H9 (cell line): ENCODE data around the gene SLC5A12. TPM values are rescaled to one million over a fixed set of nuclear protein-coding genes. Genes with fewer than 3 reads are reported as not detected.

Experiments
- DNase-seq: peaks from one replicate; pipeline ENCODE4 v3.0.0-alpha.2; 2017
- H2AFZ ChIP-seq: one replicate; pipeline ENCODE4 v1.6.1; 2013; ENCODE audit warnings: mild to moderate bottlenecking, low read length, control low read depth, moderate library complexity
- H2AK5ac ChIP-seq: 2 replicates; pipeline ENCODE4 v1.6.1; 2013; ENCODE audit warnings: low read length, control low read depth, mixed read lengths; ENCODE audit not compliant: insufficient read length
- H2BK120ac ChIP-seq: one replicate; pipeline ENCODE4 v1.6.1; 2013; ENCODE audit warnings: low read depth, mild to moderate bottlenecking, low read length, control low read depth, inconsistent platforms; ENCODE audit not compliant: poor library complexity, severe bottlenecking
- H2BK12ac ChIP-seq: 2 replicates; pipeline ENCODE4 v1.6.1; 2013; ENCODE audit warnings: low read length, control low read depth, mixed read lengths, low read depth; ENCODE audit not compliant: insufficient read length
- H2BK15ac ChIP-seq: 2 replicates; pipeline ENCODE4 v1.6.1; 2013; ENCODE audit warnings: low read depth, low read length, control low read depth
- H2BK20ac ChIP-seq: one replicate; pipeline ENCODE4 v1.6.1; 2013; ENCODE audit warnings: low read depth, mild to moderate bottlenecking, low read length, control low read depth, inconsistent platforms; ENCODE audit not compliant: poor library complexity, severe bottlenecking
- H2BK5ac ChIP-seq: 2 replicates; pipeline ENCODE4 v1.6.1; 2013; ENCODE audit warnings: low read length, control low read depth, mixed read lengths; ENCODE audit not compliant: insufficient read length
- H3K14ac ChIP-seq: 2 replicates; pipeline ENCODE4 v1.6.1; 2013; ENCODE audit warnings: low read length, control low read depth; ENCODE audit not compliant: insufficient read depth
- H3K18ac ChIP-seq: 2 replicates; pipeline ENCODE4 v1.6.1; 2013; ENCODE audit warnings: low read depth, mild to moderate bottlenecking, mixed read lengths, low read length, control low read depth; ENCODE audit not compliant: insufficient read length
- H3K23ac ChIP-seq: 2 replicates; pipeline ENCODE4 v1.6.1; 2013; ENCODE audit warnings: low read length, control low read depth, mixed read lengths, low read depth; ENCODE audit not compliant: insufficient read length
- H3K23me2 ChIP-seq: 2 replicates; pipeline ENCODE4 v1.6.1; 2013; ENCODE audit warnings: low read depth, mild to moderate bottlenecking, mixed read lengths, low read length, control low read depth; ENCODE audit not compliant: insufficient read length, poor library complexity, severe bottlenecking
- H3K27ac ChIP-seq: 2 replicates; pipeline ENCODE4 v1.5.1; 2013; ENCODE audit warnings: low read length, control low read depth, mixed read lengths, low read depth; ENCODE audit not compliant: insufficient read length
- H3K27me3 ChIP-seq: 2 replicates; pipeline ENCODE4 v1.6.1; 2013; ENCODE audit warnings: low read length, control low read depth, inconsistent platforms; ENCODE audit not compliant: insufficient read depth
- H3K4ac ChIP-seq: 2 replicates; pipeline ENCODE4 v1.6.1; 2013; ENCODE audit warnings: low read depth, mild to moderate bottlenecking, control low read depth, inconsistent platforms, low read length, moderate library complexity
- H3K4me1 ChIP-seq: 2 replicates; pipeline ENCODE4 v1.6.1; 2013; ENCODE audit warnings: low read length, control low read depth, inconsistent platforms; ENCODE audit not compliant: insufficient read depth
- H3K4me2 ChIP-seq: 2 replicates; pipeline ENCODE4 v1.6.1; 2013; ENCODE audit warnings: low read length, control low read depth, mixed read lengths; ENCODE audit not compliant: insufficient read length, insufficient read depth
- H3K56ac ChIP-seq: 2 replicates; pipeline ENCODE4 v1.6.1; 2013; ENCODE audit warnings: low read depth, mild to moderate bottlenecking, mixed read lengths, low read length, control low read depth; ENCODE audit not compliant: insufficient read length
- H3K79me1 ChIP-seq: 2 replicates; pipeline ENCODE4 v1.6.1; 2013; ENCODE audit warnings: low read depth, mild to moderate bottlenecking, moderate library complexity, low read length, control low read depth, inconsistent platforms; ENCODE audit not compliant: insufficient read depth, poor library complexity, severe bottlenecking
- H3K79me2 ChIP-seq: 2 replicates; pipeline ENCODE4 v1.6.1; 2013; ENCODE audit warnings: low read length, control low read depth, inconsistent platforms; ENCODE audit not compliant: insufficient read depth
- H3K9ac ChIP-seq: 2 replicates; pipeline ENCODE4 v1.6.1; 2013; ENCODE audit warnings: low read length, control low read depth, mixed read lengths; ENCODE audit not compliant: insufficient read length; ENCODE audit errors: extremely low read depth
- H3K9me3 ChIP-seq: one replicate; pipeline ENCODE4 v1.6.1; 2013; ENCODE audit warnings: low read depth, low read length, inconsistent platforms; ENCODE audit not compliant: control insufficient read depth
- H3T11ph ChIP-seq: one replicate; pipeline ENCODE4 v1.6.1; 2013; ENCODE audit warnings: mild to moderate bottlenecking, low read length, control low read depth, inconsistent platforms
- H4K20me1 ChIP-seq: one replicate; pipeline ENCODE4 v1.6.1; 2013; ENCODE audit not compliant: control insufficient read depth, insufficient read length, insufficient read depth
- H4K5ac ChIP-seq: 2 replicates; pipeline ENCODE4 v1.6.1; 2013; ENCODE audit warnings: low read depth, mild to moderate bottlenecking, mixed read lengths, low read length, control low read depth; ENCODE audit not compliant: insufficient read length
- H4K8ac ChIP-seq: replicated peaks from 2 replicates; pipeline ENCODE4 v1.6.1; 2013; ENCODE audit warnings: low read length, control low read depth, mixed read lengths, low read depth; ENCODE audit not compliant: insufficient read length
- H4K91ac ChIP-seq: 2 replicates; pipeline ENCODE4 v1.6.1; 2013; ENCODE audit warnings: low read depth, mild to moderate bottlenecking, moderate library complexity, mixed read lengths, low read length, control low read depth; ENCODE audit not compliant: insufficient read length
- H3K27ac Mint-ChIP-seq, 3 experiments: 2 replicates in 2 of 3; 3 replicates in 1 of 3; pipeline ENCODE4 v1.8.0; 2020 to 2021; ENCODE audit warnings: mixed read lengths in 3 of 3, mild to moderate bottlenecking in 1 of 3, moderate library complexity in 1 of 3
- H3K27me3 Mint-ChIP-seq: 2 replicates; pipeline ENCODE4 v1.8.0; 2021; ENCODE audit warnings: low read depth, mild to moderate bottlenecking, moderate library complexity, mixed read lengths
- H3K36me3 Mint-ChIP-seq, 3 experiments: 2 replicates in 2 of 3; 3 replicates in 1 of 3; pipeline ENCODE4 v1.8.0; 2020 to 2021; ENCODE audit warnings: low read depth in 3 of 3, mixed read lengths in 3 of 3; ENCODE audit not compliant: insufficient read depth in 1 of 3
- H3K4me1 Mint-ChIP-seq, 2 experiments: 2 replicates each; pipeline ENCODE4 v1.8.0; 2020; ENCODE audit warnings: mixed read lengths in 2 of 2
- H3K4me3 Mint-ChIP-seq, 2 experiments: 2 replicates in 1 of 2; 3 replicates in 1 of 2; pipeline ENCODE4 v1.8.0; 2020 to 2021; ENCODE audit warnings: mild to moderate bottlenecking in 2 of 2, mixed read lengths in 2 of 2, moderate library complexity in 1 of 2
- H3K9me3 Mint-ChIP-seq, 2 experiments: 2 replicates in 1 of 2; 3 replicates in 1 of 2; pipeline ENCODE4 v1.8.0; 2020; ENCODE audit warnings: mild to moderate bottlenecking in 2 of 2, mixed read lengths in 2 of 2, moderate library complexity in 1 of 2
- CTCF ChIP-seq: fragments of 200-600 bp; sonication (generic); conservative IDR thresholded peaks from 3 replicates; pipeline ENCODE4 v1.8.0; 2021; ENCODE audit warnings: antibody characterized with exemption, mild to moderate bottlenecking
- WGBS: extraction: QIAGEN DNeasy Blood & Tissue Kit; methylation state at CpG from one replicate; pipeline ENCODE4 v1.1.7; 2013; ENCODE audit warnings: missing lambda C conversion rate, low lambda C conversion rate, mixed read lengths; ENCODE audit not compliant: insufficient read length; ENCODE audit errors: extremely low coverage; 5-methylcytosine and 5-hydroxymethylcytosine counted together
- total RNA-seq: library from RNA; stranded (reverse); gene quantifications from 2 replicates; pipeline ENCODE4 v1.2.1, GENCODE V29; 2021

SLC5A12 gene
- total RNA-seq, 1 experiment from 2014 or later: 2.7 TPM

GRCh38 chr11:26688701-26689100 is 33.2 kb downstream of the SLC5A12 start:
- Histone ChIP-seq H3K23ac (no peak overlapping the region), H2AK5ac (no peak overlapping the region), H4K20me1 (no peaks in the 10 kb centered on the region), H3K9me3 (no peaks in the 10 kb centered on the region), H3K27ac (no peak overlapping the region), H3K23me2 (no peaks in the 10 kb centered on the region), H3K79me1 (no peaks in the 10 kb centered on the region), H3K79me2 (no peaks in the 10 kb centered on the region), H3K18ac (no peak overlapping the region), H3K4me2 (no peak overlapping the region), H2AFZ (no peak overlapping the region), H4K8ac (no peak overlapping the region), H2BK15ac (no peak overlapping the region), H4K91ac (no peak overlapping the region), H3K14ac (no peak overlapping the region), H3K27me3 (no peaks in the 10 kb centered on the region), H4K5ac (no peak overlapping the region), H3T11ph (no peak overlapping the region), H3K4me1 (no peaks in the 10 kb centered on the region), H2BK120ac (no peak overlapping the region), H3K4ac (no peak overlapping the region), H2BK5ac (no peak overlapping the region), H3K9ac (no peak overlapping the region), H2BK20ac (no peak overlapping the region), H3K56ac (no peak overlapping the region), H2BK12ac (no peak overlapping the region)
- no peak for DNase-seq
- H3K4me3 Mint-ChIP-seq: no peak overlapping the region
- no peaks in the 10 kb centered on the region for H3K4me1 Mint-ChIP-seq
- H3K27ac Mint-ChIP-seq: no peak overlapping the region
- no peaks in the 10 kb centered on the region for H3K9me3 Mint-ChIP-seq
- no peaks in the 10 kb centered on the region for H3K36me3 Mint-ChIP-seq
- no CpG with 5 or more reads among the region's 4 CpGs for WGBS
- no peak for TF ChIP-seq CTCF
- no peaks in the 10 kb centered on the region for H3K27me3 Mint-ChIP-seq
